HG02798 (cell line): ENCODE data around the gene LIN54.
"Not testable (repeated sequence)": the region's sequence is repeated elsewhere in the genome, so short reads cannot be mapped to it uniquely, and the experiment has no call there.

Experiments used
- ATAC-seq: cut with Tn5 transposase; IDR thresholded peaks from one replicate; pipeline ENCODE4 v1.9.1; 2021; ENCODE audit warnings: mild to moderate bottlenecking; ENCODE audit not compliant: unreplicated experiment, poor library complexity

The LIN54 gene

GRCh38 chr4:83010522-83011318 lies at the start of gene LIN54:
Gene LIN54, minus strand, starts transcription at chr4:83010823. Its CDS starts 25,979 bp downstream, at chr4:82984844.
- peak; percentile 49 for ATAC-seq

DNA sequence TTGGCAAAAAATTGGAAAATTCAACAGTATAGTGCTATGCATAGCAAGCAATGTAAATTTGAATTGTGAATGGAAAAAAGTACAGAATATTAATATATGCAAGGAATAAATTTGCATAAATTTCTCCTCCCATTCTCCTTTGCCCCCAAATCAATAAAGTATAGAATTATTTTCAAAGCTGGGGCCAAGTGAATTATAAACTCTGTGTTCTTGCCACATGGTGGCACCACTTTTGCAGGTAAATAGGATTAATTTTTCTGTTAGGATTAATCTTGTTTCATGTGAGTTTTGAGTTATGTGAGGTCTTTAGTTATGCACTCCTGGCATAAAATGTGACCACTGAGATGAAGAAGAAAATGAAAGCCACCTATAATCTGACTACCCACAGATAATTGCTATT lies 44.3 kb upstream of the LIN54 start:
- no peak for ATAC-seq

GRCh38 chr4:83048781-83049180 lies 38.2 kb upstream of the LIN54 start:
- not testable (repeated sequence) for ATAC-seq

DNA sequence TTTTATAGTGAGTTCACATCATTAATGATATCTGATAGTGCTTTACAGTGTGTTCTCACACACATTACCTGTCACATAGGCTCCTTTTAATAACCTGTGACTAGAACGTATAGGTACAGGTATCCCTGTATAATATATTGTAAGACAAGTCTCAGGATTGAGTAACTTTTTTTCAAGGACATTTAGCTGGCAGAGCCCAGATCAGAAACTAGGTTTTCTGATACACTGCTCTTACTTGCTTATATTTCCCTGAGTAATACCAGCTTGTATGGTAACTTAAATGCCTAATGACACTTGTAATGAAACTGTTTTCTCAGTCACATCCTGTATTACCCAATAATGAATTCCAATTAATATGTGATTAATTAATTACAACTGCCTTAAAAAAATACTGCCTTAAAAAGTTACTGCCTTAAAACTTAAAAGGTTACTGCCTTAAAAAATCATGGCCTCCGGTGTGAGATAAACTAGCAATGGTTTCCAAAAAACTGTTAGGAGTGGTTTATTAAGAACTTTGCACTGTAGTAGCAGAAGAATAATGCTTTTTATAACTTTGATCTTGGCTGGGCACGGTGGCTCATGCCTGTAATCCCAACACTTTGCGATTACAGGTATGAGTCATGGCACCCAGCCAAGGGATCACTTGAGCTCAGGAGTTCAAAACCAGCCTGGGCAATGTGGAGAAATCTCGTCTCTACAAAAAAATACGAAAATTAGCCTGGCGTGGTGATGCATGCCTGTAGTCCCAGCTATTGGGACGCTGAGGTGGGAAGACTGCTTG lies 36.3 kb upstream of the LIN54 start:
- no peak for ATAC-seq

DNA sequence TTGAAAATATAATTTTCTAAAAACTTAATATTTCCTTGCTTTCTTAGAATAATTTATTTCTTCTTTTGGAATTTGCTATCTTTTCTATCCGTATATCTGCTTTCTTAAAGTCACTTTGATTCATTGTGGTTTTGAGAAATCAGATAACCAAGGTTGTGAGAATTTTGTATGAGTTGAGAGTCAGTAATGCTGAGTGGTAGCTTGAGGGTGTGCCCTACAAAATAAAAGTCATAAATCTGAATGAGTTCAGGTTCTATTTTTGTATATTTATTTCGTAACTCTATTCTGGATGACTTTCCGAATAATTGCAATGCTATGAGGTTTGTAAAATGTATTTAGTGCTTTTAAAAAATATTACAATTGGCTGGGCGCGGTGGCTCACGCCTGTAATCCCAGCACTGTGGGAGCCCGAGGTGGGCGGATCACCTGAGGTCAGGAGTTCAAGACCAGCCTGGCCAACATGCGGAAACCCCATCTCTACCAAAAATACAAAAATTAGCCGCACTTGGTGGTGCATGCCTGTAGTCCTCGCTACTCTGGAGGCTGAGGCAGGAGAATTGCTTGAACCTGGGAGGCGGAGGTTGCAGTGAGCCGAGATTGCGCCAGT lies 33.3 kb upstream of the LIN54 start:
- ATAC-seq: no peak

- not testable (repeated sequence) for ATAC-seq
Observed at GRCh38 chr4:83043157-83043556, 32.5 kb upstream of the LIN54 start.

DNA sequence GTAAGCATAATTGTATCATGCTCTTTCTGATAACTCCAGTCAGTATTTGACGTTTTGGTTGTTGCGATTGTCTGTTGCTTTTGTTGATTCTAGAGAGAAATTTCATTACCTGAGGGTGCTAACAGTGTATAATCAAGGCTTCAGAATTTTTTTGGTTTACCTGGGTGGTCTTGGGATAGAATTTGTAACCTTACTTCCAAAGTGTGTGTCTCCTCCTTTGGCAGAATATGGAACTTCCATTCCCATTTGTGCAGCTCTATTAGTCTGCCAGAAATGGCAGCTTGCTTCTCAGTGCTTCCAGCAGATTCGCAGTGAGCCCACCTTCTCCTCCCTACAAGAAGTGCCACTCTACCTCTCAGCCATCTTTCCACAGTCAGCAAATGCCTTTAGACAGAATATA lies 29.6 kb upstream of the LIN54 start:
- no peak for ATAC-seq

- no peak for ATAC-seq
Observed at GRCh38 chr4:83036991-83037665, 26.5 kb upstream of the LIN54 start.

- peak; percentile 99 for ATAC-seq
Observed at GRCh38 chr4:83034630-83035494, 24.2 kb upstream of the LIN54 start, which contains the start of gene COPS4. Gene COPS4, plus strand, starts transcription at chr4:83035183. Its CDS starts 42 bp downstream, at chr4:83035225.

GRCh38 chr4:83029688-83030087 lies 19.1 kb upstream of the LIN54 start:
- ATAC-seq: no peak

- no peak for ATAC-seq
Observed at GRCh38 chr4:83028976-83029375, 18.4 kb upstream of the LIN54 start.

DNA sequence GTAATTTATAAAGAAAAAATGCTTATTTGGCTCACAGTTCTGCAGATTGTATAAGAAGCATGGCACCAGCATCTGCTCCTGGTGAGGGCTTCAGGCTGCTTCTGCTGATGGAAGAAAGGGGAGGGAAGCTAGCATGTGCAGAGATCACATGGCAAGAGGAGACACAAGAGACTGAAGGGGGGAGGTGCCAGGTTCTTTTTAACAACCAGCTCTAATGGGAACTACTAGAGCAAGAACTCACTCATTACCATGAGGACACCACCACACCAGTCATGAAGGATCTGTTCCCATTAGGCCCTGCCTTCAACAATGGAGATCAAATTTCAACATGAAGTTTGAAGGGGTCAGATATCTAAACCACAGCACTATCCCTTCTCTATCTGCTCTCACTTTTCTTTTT lies 14.9 kb upstream of the LIN54 start:
- ATAC-seq: no peak

DNA sequence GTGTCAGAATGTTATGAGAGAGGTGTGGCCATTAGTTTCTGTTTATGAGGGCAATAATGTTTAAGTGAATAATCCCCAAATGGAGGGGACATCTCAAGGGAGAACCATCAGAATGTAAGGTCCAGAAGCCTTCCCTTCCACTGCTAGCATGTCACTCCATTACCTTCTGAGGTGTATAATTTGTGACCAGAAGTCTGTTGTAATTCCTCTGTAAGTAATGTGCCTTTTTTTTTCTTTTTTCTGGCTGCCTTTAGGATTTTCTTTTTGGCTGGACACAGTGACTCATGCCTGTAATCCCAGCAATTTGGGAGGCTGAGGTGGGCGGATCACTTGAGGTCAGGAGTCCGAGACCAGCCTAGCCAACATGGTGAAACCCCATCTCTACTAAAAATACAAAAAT lies 13.6 kb upstream of the LIN54 start:
- no peak for ATAC-seq

- not testable (repeated sequence) for ATAC-seq
Observed at GRCh38 chr4:83023599-83023998, 13.0 kb upstream of the LIN54 start.

DNA sequence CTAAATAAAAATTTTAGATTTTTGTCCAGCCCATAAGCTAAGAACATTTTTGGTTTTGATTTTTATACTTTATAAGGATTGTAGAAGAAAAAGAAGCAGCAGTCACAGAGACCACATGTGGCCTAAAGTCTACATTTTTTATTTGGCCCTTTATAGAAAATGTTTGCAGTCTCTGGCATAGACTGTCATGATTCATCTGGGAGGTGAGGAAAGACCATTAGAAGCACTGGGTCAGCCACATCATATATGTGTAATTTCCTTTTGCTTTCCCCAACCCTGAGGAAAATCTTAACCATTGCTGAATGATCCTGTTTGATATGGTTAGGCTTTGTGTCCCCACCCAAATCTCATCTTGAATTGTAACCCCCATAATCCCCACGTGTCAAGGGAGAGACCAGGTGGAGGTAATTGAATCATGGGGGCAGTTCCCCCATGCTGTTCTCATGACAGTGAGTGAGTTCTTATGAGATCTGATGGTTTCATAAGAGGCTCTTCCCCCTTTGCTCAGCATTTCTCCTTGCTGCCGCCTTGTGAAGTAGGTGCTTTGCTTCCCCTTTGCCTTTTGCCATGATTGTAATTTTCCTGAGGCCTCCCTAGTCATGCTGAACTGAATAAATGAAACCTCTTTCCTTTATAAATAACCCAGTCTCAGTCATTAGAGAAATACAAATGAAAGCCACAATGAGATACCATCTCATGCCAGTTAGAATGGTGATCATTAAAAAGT lies 12.3 kb upstream of the LIN54 start:
- no peak for ATAC-seq

DNA sequence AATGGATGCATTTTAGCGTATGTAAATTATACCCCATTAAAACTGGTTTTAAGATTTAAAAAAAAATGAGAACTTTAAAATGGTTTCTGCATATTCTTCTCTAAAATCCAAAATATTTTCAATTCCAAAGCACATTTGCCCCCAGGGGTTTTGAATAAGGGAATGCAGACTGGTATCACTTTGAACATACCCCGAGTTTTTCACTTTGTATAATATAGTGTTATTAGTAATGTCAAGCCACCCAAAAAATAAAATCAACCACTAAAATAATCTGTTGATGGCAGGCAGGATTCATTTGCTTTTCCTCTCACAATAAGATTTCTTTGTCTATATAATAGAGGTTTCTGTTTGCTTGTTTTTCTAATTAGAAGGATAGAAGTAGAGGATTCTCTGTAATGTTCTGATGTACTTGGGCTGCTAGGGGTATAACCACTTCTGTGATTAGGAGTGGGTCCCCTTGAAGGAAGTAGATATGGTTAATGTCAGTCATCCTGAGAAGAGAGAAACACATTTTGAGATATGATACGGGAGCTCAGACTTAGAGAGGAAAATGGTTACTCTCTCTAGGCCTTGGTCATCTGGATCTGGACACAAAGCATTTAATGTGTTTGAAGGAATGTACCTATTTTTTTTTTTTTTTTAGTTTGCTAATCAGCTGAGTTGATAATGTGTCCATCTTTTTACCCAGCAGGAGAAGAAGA lies 9.3 kb upstream of the LIN54 start:
- ATAC-seq: peak; percentile 44

GRCh38 chr4:83013902-83014301 lies 3.3 kb upstream of the LIN54 start:
- ATAC-seq: no peak

GRCh38 chr4:83013420-83013867 lies 2.8 kb upstream of the LIN54 start:
- no peak for ATAC-seq
